Transverse colon (tissue), 4 donors: ENCODE results near the gene ASB4. TPM values are rescaled to one million over a fixed set of nuclear protein-coding genes. Genes with fewer than 3 reads are reported as not detected.
A peak's percentile ranks its signal among the peaks of the same experiment; 100 is the strongest.

Experiments used
- DNase-seq: peaks from one replicate; pipeline ENCODE4 v3.0.0-alpha.2; 2019
- H3K27ac ChIP-seq, 4 donors: fragments of 200-600 bp; sonication (generic); 2 replicates each; pipeline ENCODE4 v1.5.1; 2016 to 2018; ENCODE audit warnings: inconsistent platforms in 4 of 4
- H3K27me3 ChIP-seq: fragments of 200-600 bp; sonication (generic); 2 replicates; pipeline ENCODE4 v1.5.1; 2017; ENCODE audit warnings: inconsistent platforms
- H3K36me3 ChIP-seq, 4 donors: fragments of 200-600 bp; sonication (generic); 2 replicates each; pipeline ENCODE4 v1.5.1; 2017 to 2019; ENCODE audit warnings: inconsistent platforms in 4 of 4
- H3K4me1 ChIP-seq, 4 donors: fragments of 200-600 bp; sonication (generic); 2 replicates each; pipeline ENCODE4 v1.5.1; 2017 to 2020; ENCODE audit warnings: inconsistent platforms in 4 of 4
- H3K4me3 ChIP-seq, 4 donors: fragments of 200-600 bp; sonication (generic); 1 replicate in 1 of 4; 2 replicates in 3 of 4; pipeline versions ENCODE4 v1.5.1 to v1.6.1; 2017 to 2019; ENCODE audit warnings: inconsistent platforms in 4 of 4
- H3K9me3 ChIP-seq, 2 donors: fragments of 200-600 bp; sonication (generic); 2 replicates each; pipeline ENCODE4 v1.5.1; 2017 to 2019; ENCODE audit warnings: inconsistent platforms in 2 of 2
- CTCF ChIP-seq, 5 experiments: fragments of 200-600 bp in 3 of 5; fragments of 450-650 bp in 2 of 5; sonication (generic) in 3 of 5; IDR thresholded peaks; 1 replicate in 2 of 5; 2 replicates in 3 of 5; pipeline ENCODE4 v1.5.1; 2016 to 2017; ENCODE audit warnings: antibody characterized with exemption in 5 of 5, inconsistent platforms in 3 of 5, mild to moderate bottlenecking in 2 of 5, moderate library complexity in 1 of 5
- EP300 ChIP-seq: sonication (generic); formaldehyde crosslinking; IDR thresholded peaks from one replicate; pipeline ENCODE4 v1.6.1; 2017; ENCODE audit warnings: antibody characterized with exemption, low read depth
- POLR2A ChIP-seq: fragments of 450-650 bp; IDR thresholded peaks from one replicate; pipeline ENCODE4 v1.6.1; 2016; ENCODE audit warnings: antibody characterized with exemption, mild to moderate bottlenecking, moderate library complexity
- POLR2AphosphoS5 ChIP-seq, 3 donors: sonication (generic); formaldehyde crosslinking; IDR thresholded peaks; one replicate each; pipeline ENCODE4 v1.6.1; 2016; ENCODE audit warnings: antibody characterized with exemption in 3 of 3
- WGBS, 2 donors: methylation state at CpG; one replicate each; pipeline ENCODE4 v1.1.5; 2018; ENCODE audit warnings: low coverage in 1 of 2; 5-methylcytosine and 5-hydroxymethylcytosine counted together
- in situ Hi-C, 4 donors: fragments of 200-750 bp; cut with MboI; loops; one replicate each; pipeline versions ENCODE4 v1.15.0 to v1.15.1; 2017; ENCODE audit warnings: low sequenced_read_pairs in 3 of 4, low pct_ligation_motif_present in 1 of 4, low pct_unique_long_range_greater_than_20kb in 1 of 4
- intact Hi-C: fragments of 100-400 bp; cut with DNase I; formaldehyde crosslinking; loops from one replicate; pipeline ENCODE4 v1.15.1; 2023; ENCODE audit warnings: low total_unique reads
- total RNA-seq, 4 donors: library from RNA; depleted of rRNA; stranded (reverse); fragments of >200 nt; gene quantifications; one replicate each; pipeline ENCODE4 v1.1.0, GENCODE V29; 2016

ASB4 gene
- total RNA-seq, 4 donors from 2014 or later: not detected

DNA sequence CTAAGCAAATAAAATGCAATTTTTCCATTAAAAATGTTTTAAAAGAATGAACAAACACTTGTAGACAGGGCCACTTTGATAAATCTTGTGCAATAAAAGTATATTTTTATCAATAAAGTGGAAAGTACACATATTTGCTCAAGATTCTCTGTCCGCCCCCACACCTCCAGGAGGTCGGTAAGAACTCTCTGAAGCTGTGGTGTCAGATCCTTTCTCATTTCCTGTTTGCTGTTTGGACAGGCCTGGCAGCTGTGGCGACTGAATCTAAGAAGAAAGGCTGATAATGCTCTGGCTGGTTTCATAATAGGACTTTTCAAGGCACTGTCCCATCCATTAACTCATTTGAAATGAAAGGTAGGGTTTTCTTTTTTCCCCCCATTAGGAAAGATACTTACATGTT, 15.3 kb upstream of the ASB4 start:
- no peaks in the 10 kb centered on the region for H3K9me3 ChIP-seq
- in situ Hi-C loops: no loop called here
- TF ChIP-seq CTCF (IDR thresholded peaks at IDR 0.05) (no peak), EP300 (no peak), POLR2A (no peak), POLR2AphosphoS5 (IDR thresholded peaks at IDR 0.05) (no peak)
- peak; percentile 10 for DNase-seq
- no peaks in the 10 kb centered on the region for H3K27me3 ChIP-seq
- intact Hi-C loops: no loop called here
- 17 to 40% methylated on average over 1 to 3 of the region's 3 CpGs for WGBS, 2 donors
- no peaks in the 10 kb centered on the region for H3K36me3 ChIP-seq
- H3K4me3 ChIP-seq: no peak overlapping the region
- peaks cover 0 to 5% (median 0%) of the 10 kb centered on the region in 4 donors for H3K4me1 ChIP-seq
- no peak overlapping the region for H3K27ac ChIP-seq

DNA sequence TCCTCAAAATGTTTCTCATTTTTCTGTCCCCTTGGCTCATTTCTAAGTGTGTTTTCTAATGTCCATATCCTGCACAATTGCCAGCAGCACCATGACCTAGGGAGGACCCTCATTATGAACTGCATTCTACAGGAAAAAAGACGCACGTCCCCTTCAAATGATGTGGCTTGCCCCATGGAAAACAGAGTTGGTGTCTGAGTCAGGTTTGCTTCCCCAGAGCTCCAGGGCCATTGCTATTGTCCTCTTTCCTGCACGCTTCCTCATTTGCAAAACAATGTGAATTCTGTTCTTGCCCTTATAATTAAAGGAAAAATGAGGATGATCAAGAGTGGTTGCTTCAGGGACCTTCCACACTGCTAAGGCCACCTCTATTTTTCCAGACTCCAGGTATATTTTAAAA, 14.7 kb upstream of the ASB4 start:
- no peak overlapping the region for H3K4me3 ChIP-seq
- H3K9me3 ChIP-seq: no peaks in the 10 kb centered on the region
- H3K36me3 ChIP-seq: no peaks in the 10 kb centered on the region
- 92 to 93% methylated on average over 3 of the region's 3 CpGs for WGBS, 2 donors
- DNase-seq: no peak
- H3K27ac ChIP-seq: no peak overlapping the region
- peaks cover 0 to 5% (median 0%) of the 10 kb centered on the region in 4 donors for H3K4me1 ChIP-seq
- TF ChIP-seq CTCF (IDR thresholded peaks at IDR 0.05): no peak
- TF ChIP-seq POLR2AphosphoS5 (IDR thresholded peaks at IDR 0.05): no peak
- no peak for TF ChIP-seq POLR2A
- no peak for TF ChIP-seq EP300
- in situ Hi-C loops (no loop called here), intact Hi-C loops (no loop called here)
- no peaks in the 10 kb centered on the region for H3K27me3 ChIP-seq

GRCh38 chr7:95472581-95473161, 13.1 kb upstream of the ASB4 start:
- in situ Hi-C loops: no loop called here
- WGBS, 2 donors: 54 to 55% methylated on average over 3 to 8 of the region's 8 CpGs
- no peak overlapping the region for H3K4me3 ChIP-seq
- no peaks in the 10 kb centered on the region for H3K27me3 ChIP-seq
- H3K27ac ChIP-seq: no peak overlapping the region
- no peak for DNase-seq
- TF ChIP-seq POLR2A: no peak
- TF ChIP-seq POLR2AphosphoS5 (IDR thresholded peaks at IDR 0.05): no peak
- intact Hi-C loops: no loop called here
- no peaks in the 10 kb centered on the region for H3K36me3 ChIP-seq
- H3K9me3 ChIP-seq: no peaks in the 10 kb centered on the region
- peaks cover 0 to 13% (median 0%) of the 10 kb centered on the region in 4 donors for H3K4me1 ChIP-seq

DNA sequence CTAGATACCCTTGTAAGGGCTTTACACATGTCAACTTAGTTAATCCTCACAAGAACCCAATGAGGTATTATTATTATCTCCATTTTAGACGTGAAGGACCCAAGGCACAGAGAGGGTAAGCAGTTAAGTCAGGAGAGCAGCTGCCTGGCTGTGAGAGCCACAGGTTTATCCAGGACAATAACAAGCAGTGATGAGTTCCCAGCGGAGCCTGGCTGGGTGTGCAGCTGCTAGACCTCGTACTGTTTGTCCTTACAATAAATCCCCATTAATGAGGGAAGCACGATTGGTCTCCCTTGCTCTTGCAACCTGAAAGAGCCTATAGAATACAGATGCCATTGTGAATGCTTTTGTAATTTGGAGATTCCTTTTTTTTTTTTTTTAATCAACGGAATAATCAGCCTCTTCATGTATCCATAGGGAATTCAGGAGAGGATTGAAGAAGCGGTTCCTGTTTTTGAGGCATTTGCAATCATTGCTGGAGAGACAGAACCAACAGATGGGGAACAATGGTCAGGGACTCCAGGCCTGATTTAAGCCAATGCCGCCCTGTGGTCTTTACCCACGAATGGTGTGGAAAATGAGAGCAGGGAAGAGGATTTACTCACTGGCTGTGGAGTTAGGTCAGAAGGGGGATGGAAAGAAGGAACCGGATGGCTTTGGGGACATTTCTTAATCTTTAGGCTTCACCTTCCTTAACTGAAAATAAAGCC, 12.3 kb upstream of the ASB4 start:
- intact Hi-C loops: no loop called here
- no peaks in the 10 kb centered on the region for H3K36me3 ChIP-seq
- no peaks in the 10 kb centered on the region for H3K27me3 ChIP-seq
- H3K9me3 ChIP-seq: no peaks in the 10 kb centered on the region
- in situ Hi-C loops: no loop called here
- peaks cover 0 to 13% (median 0%) of the 10 kb centered on the region in 4 donors for H3K4me1 ChIP-seq
- TF ChIP-seq POLR2A (no peak), CTCF (IDR thresholded peaks at IDR 0.05) (no peak), POLR2AphosphoS5 (IDR thresholded peaks at IDR 0.05) (no peak), EP300 (no peak)
- DNase-seq: no peak
- H3K4me3 ChIP-seq: no peak overlapping the region
- no peak overlapping the region for H3K27ac ChIP-seq
- 75 to 78% methylated on average over 7 to 9 of the region's 9 CpGs for WGBS, 2 donors
